Measurements from ENCODE around the gene UFD1.

UFD1 gene

DNA sequence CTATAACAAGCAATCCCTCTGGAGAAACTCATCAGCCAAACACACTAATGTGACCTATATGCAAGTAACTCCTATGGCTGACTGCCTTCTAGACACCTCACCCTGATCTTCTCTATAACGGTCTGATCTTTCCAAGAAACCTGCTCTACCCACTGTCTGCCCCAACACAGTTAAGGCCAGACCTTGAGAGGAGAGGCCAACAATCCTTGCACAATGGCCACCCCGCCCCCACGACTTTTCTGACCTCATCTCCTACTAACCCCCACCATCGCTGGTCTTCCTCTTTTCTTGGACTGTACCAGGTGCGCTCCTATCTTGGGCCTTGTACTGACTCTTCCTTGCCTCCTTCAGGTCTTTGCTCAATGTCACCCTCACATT is 59.9 kb downstream of the UFD1 start:
- no peak for DNase-seq

DNA sequence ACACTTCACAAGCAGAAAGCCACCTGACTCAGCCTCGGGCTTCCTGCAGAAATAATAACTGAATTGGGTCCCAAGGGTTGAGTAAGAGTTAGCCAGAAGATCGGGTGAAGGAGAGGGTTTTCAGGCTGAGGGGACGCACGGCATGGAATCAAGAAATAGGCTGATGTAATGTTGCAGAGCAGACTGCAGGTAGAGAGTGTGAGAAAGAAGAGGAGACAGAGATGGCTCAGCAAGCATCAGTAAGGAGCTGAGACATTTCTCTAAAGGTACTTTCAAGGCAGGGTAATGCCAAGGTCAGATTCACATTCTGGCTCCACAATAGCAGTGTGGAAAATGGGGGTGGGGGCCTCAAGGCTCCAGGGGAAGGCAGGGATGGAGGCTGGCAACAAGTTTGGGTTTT is 66.1 kb downstream of the UFD1 start:
- no peak for DNase-seq

DNA sequence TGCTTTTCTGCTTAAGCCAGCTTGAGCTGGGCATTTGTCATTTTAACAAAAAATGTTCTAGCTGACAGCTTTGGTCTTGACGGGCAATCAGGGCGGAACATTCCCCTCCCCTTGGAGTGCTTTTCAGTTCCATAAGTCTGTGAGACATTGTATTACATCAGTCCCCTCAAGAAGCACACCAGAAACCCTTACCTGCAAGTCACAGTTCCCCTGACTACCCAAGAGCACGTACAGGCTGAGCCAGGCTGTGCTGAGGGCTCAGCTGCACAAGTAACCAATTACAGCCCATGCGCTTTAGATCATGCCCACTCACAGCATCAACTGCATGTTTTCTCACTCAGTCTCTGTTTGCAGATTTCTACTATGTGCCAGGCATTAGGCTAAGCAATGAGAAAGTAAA is 66.5 kb downstream of the UFD1 start:
- DNase-seq, result no peak

DNA sequence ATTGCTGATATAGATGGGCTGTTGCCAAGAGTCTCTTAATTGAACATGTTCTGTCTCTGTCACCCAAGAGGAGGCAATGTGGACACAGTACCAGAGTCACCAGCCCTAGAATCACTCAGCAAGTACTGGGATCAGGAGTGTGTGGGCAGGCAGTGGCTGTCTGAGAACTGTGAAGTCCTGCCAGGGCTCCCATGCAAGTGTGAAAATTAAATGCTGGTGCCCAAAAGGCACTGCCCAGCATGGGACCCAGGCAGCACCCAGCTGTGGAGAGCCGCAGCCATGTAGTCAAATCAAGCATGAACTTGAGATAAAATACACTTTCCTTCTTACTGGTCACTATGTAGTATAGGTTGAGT is 67.3 kb downstream of the UFD1 start:
- no peak for DNase-seq

DNA sequence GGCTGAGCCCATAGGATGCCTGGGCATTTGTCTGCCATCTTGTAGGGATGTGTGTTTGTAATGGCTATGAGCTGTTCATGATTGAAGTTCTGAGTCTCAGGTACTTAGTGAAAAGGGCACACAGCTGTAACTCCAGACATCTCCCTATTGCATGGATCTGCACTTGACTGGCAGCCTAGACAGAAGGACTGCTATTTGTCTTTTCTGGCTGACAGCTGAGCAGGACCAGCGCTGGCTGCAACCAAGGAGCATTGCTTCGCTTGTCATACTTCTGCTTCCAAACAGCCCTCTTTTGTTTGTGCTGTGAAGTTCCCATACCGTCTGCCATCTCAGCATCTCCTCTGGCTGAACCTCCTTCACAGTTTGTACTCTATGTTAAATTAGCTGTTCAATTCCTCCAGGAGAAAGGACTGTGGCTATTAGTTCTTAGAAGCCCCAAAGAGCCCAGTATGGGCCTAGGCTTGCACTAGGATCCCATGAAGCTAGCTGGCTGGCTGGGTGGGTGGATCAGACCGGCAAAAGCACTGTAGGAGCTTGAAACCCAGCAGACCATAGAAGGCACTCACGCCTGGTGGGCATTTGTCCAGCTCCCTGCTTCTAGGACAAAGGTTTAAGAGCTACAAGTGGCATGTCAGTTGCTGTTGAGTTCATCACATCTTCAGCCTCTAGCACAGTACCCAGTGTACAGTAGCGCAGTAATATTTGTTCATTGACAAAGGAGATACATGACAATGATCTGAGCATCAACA is 67.9 kb downstream of the UFD1 start:
- no peak for DNase-seq

DNA sequence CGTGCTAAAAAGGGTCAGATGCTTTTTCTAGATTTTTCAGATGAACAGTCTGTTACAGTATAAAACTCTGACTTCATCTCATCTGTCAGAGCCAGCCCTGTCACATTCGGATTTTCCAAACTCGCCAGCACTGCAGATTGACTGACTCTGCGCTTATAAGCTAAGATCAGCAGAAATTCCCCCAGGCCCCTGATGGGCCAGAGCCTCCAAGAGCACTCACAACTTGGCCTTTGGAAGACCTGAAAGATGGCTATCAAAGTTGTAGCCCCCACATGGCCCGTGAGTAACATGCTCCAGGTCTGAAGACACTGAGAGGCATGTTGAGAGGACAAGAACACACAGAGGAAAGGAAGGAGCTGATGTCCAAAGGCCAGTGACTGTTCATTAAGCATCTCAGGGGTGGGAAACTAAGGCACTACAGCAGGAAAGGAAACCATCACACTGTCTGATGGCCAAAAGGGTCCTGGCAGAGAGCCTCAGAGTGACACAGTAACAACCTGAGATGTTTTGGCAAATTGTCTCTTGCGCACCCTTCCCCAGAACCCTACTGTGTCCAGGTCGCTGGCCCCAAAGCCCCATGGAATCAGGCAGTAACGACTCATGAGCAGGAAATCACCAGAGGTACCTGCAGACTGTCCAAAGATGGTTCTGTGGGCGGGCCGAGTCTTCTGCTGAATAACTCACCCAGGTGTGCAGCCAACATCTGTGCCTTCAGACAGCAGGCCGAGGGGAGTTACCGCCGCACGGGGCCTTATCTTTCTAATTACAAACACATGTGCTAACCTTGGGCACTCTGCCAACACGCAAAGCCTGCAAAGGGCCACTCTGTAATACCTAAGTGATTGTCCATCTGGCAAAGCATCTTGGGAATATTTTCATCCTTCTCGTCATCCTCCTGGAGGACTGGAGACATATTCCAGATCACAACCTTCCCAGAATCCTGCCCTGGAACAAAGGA is 71.1 kb downstream of the UFD1 start:
- no peak for DNase-seq

DNA sequence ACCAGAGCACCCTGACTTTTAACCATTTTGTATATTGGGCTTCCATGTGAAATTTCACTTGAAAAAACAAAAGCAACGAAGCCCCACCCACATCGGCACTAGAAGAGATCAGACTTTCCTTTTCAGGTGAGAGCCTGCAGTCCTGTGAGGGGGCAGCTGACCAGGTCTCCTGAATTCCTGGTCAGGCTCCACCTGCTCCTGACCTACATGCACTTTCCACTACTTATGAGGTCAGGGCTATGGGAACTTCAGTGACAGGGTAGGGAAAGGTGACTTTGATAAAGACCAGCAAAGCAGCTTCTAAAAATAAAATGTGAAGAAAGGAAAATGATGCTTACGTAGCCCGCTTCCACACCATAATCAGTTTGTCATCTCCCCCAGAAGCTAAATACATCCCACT is 72.1 kb downstream of the UFD1 start:
- DNase-seq, result no peak

DNA sequence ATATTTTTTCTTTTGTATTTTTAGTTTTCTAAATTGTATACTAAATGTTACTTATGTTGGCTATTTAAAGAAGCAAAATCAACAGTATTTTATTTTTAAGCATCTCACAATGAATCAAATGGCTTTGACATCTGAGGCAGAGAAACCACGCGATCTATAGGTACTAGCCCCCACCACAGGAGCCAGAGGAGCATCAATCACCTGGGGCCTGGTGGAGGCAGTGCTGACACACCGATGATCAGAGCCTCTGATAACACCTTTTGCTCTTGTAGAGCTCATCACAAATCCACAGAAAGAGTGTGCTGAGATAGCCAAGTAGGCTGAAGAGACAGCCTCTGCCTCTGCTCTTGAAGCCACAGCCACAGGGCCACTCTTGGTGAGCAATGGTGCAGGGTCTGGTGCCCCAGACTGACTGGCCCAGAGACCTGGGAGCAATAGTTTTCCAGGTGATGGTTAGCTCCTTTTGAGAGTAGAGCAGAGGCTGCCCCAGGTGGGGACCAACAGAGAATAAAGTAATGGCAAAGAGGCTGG is 72.6 kb downstream of the UFD1 start:
- no peak for DNase-seq

DNA sequence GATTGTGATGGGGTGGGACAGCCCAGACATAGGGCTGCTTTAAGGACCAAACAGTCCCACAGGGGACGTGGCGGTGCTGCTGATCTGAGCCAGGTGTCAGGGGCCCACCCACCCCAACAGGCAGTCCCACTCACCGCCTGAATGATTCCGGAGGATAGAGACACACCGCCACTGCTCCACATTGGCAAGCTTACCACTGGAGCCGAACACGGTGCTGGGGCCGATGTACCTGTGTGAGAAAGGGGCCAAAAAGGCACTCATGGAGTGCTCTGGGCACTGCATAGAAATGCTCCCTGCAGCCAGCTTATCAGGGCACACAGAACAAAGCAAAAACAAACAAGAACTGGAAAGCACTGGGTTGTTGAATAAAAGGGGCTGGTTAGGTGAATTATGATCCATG is 73.3 kb downstream of the UFD1 start:
- no peak for DNase-seq

DNA sequence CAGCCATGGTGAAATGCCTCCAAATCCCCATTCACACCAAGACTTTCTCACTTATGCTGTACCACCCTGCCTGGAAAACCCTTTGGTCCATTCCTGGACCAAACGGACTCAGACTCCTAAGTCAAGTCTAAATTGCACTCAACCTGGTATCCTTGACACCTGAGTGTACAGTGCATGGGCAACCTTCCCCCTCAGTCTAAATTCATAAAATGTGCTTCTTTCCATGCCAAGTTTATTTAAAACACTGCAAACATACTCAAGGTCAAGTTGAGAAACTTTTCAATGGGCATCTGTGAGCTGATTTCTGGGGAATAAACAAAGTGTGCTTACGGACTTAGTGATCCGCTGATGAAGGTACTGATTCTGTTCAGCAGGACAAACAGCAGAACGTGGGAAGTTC is 73.9 kb downstream of the UFD1 start:
- DNase-seq, result no peak

DNA sequence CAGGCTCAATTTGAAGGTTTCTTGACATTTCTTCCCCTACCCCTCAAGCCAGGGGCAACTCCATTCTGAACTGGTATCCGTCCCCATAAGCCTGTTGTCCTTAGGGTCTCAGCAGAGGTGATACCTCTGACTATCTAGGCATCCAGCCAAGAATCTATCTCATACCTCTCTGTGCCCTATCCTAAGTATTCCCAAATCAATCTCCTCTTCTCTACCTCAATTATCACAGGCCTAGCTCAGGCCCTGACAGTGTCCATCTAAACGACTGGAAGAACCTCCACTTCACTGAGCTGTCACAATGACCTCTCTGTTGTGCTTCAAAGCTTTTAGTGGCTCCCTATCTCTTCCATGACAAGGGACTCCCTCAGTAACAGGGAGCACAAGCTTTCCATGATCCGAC is 74.3 kb downstream of the UFD1 start:
- no peak for DNase-seq

DNA sequence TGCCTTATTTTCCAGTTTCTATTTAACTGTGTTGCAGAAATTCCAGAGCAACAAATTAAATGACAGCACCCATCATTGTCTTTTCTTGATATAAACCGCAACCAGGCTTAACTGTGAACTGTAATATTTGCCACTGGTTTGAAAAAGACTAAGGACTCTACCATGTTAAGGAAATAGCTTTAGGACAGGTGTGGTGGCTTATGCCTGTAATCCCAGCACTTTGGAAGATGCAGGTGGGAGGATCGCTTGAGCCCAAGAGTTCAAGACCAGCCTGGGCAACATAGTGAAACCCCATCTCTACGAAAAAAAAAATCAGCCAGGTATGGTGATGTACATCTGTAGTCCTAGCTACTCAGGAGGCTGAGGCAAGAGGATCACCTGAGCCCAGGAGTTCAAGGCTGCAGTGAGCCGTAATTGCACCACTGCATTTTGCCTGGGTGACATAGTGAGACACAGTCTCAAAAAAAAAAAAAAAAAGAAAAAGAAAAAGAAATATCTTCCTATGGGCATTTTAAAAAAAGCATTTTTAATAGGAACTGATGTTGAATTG is 76.3 kb downstream of the UFD1 start:
- DNase-seq, result no peak

DNA sequence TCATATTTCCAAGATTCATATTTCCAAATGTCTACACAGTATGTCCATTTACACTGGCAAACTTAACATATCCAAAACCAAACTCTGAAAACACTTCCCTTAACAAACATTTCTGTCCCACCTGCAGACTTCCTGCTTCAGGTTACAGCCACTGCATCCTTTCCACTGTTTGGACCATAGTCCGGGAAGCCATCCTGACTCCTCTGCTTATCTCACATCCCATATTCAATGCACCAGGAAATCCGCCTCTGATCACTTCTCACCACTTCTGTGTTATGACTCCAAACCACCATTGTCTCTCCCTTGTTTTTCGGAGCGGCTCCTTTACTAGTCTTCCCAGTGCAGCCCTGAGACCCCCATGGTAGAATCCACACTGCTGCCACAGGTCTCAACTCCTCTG is 77.5 kb downstream of the UFD1 start:
- no peak for DNase-seq

DNA sequence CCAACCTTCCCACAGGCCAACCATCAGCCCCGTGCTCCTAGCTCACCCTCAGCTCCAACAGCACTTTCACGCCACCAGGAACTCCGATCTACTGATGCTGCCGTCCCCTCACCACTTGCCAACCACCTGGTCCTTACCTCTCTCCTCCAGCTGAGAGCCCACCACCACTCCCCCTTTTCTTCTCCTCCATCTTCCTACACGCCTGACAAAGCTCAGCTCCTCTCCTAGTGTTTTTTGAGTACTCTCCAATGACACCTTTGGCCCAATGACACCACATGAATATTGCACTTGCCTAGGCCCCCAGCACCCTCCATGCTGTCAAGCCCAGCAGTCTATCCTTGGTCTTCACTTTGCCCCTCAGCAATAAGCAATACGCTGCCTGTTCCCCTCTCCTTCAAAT is 78.1 kb downstream of the UFD1 start:
- no peak for DNase-seq
